Retinal pigment epithelial cell (primary cell): ENCODE results near the gene COL20A1.
"Not testable (repeated sequence)": the region's sequence is repeated elsewhere in the genome, so short reads cannot be mapped to it uniquely, and the experiment has no call there.

Experiments
- DNase-seq: peaks from one replicate; pipeline ENCODE4 v3.0.0-alpha.2; 2010; ENCODE audit warnings: low read depth
- H3K4me3 ChIP-seq: 2 replicates; pipeline ENCODE4 v1.5.1; 2011; ENCODE audit warnings: mild to moderate bottlenecking, low read length, control low read depth, moderate library complexity
- CTCF ChIP-seq: conservative IDR thresholded peaks from 2 replicates; pipeline ENCODE4 v1.5.1; 2011; ENCODE audit warnings: low read depth, low read length, control low read depth, inconsistent platforms

Gene COL20A1

GRCh38 chr20:63249891-63250290 is 43.1 kb upstream of the COL20A1 start:
- no peak overlapping the region for H3K4me3 ChIP-seq
- DNase-seq, result no peak
- TF ChIP-seq CTCF, result no peak

- TF ChIP-seq CTCF, result peak; percentile 45
- H3K4me3 ChIP-seq, DNase-seq: not testable (repeated sequence)
Measured at GRCh38 chr20:63251350-63251749, 41.6 kb upstream of the COL20A1 start.

GRCh38 chr20:63252284-63252711 is 40.7 kb upstream of the COL20A1 start:
- no peak for TF ChIP-seq CTCF
- DNase-seq, result no peak
- no peak overlapping the region for H3K4me3 ChIP-seq

- no peak for DNase-seq
- no peak overlapping the region for H3K4me3 ChIP-seq
- no peak for TF ChIP-seq CTCF
Measured at GRCh38 chr20:63253065-63253437, 39.9 kb upstream of the COL20A1 start.

GRCh38 chr20:63253438-63254231 is 39.4 kb upstream of the COL20A1 start:
- no peak for TF ChIP-seq CTCF
- DNase-seq, result no peak
- peak overlapping the region; percentile 32 for H3K4me3 ChIP-seq

GRCh38 chr20:63254232-63254605 is 38.8 kb upstream of the COL20A1 start, which contains the start of gene NKAIN4:
NKAIN4 (minus strand) TSS chr20:63254463; CDS start chr20:63254450, 13 bp downstream.
- H3K4me3 ChIP-seq, result peak within 1 kb of the TSS; percentile 32
- no peak for TF ChIP-seq CTCF
- no peak for DNase-seq

- TF ChIP-seq CTCF, result peak; percentile 44
- no peak for DNase-seq
- H3K4me3 ChIP-seq, result peak overlapping the region; percentile 7
Measured at GRCh38 chr20:63254606-63255384, 38.2 kb upstream of the COL20A1 start.
